Measurements from ENCODE around the gene AGAP1.
"Not testable (repeated sequence)": the region's sequence is repeated elsewhere in the genome, so short reads cannot be mapped to it uniquely, and the experiment has no call there.

The AGAP1 gene

DNA sequence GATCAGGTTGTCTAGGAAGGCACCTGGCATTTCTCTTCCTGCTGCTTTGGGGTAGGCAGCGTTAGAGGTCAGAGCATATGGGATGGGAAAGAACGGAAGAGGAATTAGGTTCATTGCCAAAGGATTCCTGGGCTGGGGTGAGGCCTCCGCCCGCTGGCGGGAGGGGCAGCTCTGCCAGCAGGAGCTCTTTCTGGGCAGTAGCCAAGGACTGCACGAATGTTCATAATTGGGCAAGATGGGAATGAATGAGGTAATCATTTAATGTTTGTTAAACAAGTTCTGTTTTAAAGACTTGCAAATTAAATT lies 253.9 kb downstream of the AGAP1 start:
- peak; percentile 91 for DNase-seq

DNA sequence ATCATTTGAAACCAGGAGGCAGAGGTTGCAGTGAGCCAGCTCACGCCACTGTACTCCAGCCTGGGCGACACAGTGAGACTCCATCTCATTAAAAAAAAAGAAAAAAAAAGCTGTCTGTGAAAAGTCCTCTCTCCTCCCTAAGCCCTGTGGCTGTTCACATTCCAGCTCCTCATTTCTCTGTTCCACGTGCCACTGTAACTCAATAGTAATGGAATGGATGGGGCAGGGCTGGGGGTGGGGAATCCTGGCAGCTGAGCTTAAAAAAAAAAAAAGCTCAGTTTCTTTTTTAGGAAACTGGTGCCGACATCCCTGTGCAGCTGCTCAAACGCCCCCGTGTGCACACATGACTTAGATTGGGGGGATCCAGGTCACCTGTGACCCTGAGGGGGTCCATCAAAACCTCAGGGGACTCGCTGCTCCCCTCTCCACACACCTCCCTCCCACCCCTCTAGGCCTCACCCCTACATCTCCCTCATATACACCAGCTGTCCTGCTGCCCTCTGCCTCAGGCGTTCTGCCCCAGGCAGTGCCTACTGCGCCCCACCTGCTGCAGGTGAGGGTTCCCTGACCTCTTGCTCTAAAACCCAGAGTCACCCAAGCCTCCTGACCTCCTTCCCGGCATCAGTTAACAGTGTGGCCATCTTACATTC lies 255.4 kb downstream of the AGAP1 start:
- no peak for DNase-seq

DNA sequence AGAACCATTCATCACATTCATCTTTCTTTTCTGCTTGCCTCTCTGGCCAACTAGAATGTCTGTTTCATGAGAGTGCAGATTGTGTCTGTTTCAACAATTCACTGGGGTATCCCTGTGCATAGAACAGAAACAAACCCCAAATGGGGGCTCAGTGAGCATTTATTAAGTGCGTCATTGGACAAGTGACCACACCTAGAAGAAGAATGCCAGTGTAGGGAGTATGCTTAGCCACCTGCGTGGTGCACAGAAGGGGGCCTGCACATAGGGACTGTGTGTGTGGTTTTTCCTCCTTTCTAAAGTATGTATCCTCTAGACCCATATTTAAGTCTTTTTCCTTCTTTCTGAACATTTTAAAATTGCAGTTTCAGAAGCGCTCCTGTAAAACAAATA lies 255.9 kb downstream of the AGAP1 start:
- DNase-seq: no peak

DNA sequence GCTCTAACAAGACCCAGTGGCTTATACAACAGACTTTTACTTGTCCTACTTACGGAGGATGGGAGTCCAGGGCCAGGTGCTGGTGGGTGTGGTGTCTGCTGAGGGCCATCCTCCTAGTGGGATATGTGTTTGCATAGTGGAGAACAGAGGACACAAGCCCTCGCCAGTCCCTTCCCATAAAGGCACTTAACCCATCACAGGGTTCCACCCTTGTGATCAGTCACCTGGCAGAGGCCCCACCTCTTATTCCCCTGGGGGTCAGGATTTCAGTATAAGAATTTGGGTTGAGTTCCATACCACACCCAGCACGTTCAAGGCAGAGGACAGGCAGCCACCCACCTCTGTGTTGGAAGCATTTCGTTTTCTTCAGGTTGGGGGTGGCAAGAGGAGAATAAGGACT lies 259.0 kb downstream of the AGAP1 start:
- DNase-seq: no peak

DNA sequence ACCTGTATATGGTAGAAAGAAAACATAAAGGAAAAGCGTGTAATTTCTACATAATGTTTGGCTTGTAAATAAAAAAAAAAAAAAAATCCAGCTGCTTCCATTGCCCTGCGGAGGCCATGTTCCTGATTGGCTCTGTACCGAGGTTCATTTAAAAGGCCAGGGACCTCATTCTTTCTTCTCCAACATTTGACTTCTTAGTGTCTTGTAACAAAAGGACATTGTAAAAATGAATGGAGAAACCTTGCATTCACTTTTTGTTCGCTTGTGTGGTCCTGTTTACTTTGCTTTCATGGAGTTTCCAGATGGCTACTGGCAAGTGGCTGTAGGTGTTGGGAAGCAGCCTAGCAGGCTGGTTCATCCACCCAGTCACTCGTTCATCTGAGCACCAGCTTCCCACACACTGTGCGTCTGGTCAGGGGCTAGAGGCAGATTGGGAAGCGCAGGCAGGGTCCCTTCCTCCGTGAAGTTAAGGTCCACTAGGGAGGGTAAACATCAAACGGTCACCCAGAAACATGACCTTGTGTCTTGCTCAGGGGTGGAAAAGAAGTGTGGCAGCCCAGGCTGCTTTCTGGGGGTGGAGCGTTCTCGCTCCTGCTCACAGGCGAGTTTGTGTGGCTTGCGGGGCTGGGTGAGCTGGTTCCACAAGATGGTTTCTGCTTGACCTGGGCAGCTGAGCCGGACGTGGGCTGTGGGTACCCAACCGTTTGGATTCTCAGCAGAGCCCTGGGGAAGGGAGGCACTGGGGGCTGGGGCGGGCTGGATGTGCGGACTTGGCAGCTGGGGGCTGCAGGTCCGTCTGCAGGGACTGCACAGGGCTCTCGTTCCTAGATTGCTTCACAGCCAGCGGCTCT lies 260.7 kb downstream of the AGAP1 start:
- DNase-seq: no peak

DNA sequence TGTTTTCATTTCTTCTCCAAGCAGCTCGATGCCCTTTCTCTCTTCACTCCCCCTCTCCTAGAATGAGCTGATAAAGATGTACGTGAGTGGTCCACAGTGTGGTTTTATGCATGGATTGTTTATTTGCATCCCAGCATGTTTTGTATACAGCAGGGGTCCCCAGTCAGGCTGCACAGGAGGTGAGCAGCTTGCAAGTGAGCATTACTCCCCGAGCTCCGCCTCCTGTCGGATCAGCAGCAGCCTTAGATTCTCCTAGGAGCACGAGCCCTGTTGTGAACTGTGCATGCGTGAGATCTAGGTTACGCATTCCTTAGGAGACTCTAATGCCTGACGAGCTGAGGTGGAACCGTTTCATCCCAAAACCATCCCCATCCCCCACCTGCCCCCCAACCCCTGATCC lies 262.6 kb downstream of the AGAP1 start:
- DNase-seq: no peak

DNA sequence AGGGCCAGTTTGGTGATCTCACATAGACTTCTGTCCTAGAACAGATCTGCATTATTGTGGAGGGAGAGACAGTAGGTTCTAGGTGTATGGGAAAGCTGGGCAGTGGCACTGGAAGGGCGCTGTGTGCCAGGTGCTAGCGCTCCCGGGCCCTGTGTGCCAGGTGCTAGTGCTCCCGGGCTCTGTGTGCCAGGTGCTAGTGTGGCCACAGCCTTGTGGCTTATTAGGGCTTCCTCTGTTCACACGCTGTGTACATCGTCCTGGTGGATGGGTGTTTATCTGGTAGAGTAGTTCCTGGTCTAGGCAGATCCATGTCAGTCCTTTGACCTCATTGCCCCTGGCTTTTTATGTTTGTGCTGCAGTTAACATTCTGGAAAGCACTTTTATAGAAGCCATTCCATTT lies 263.4 kb downstream of the AGAP1 start:
- DNase-seq: no peak

DNA sequence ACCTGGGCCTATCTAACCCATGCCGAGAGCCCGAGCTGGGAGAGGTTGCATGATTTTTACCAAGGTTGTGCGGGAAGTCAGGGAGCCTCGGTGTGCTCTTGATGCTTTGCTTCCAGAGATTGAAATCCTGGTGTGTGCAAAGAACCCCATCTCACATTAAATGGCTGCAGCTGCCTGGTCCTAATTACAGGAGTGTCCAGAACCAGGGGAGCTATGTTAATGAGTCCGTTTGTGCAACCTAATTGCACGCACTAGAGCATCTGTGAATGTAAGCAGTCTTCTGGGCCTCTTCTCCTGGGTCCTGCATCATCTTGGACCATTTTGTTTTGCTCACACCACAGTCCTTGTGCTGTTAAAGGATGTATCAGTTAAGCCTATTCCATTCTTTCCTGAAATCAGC lies 263.8 kb downstream of the AGAP1 start:
- DNase-seq: no peak

DNA sequence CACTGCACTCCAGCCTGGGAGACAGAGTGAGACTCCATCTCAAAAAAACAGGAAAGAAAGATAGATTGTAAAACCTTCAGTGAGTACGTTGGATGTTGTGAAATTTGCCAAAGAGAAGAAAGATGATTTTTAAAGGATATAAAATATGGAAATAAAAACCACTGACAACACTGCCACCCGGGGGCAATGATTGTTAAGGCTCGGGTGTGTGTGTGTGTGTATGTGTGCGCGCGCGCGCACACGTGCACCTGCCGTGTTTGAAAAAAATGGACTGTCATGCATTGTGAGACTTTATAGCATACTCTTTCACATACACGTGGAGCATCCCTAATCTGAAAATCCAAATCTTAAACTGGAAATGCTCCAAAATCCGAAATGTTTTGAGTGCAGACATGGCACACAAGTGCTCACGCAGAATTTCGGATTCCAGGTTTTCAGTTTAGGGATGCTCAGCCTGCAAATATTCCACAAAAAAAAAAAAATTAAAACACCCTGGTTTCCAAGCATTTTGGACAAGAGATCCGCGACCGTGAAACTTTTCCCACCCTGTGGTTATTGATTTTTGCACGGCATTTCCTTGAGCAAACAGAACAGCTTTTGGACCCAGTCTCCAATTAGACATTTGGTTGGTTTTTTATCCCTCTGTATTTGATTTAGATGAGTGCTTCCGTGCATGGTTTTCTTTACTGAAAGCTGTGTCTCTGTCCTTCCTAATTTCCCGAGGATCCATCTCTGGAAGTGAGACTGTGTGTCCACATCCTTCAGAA lies 269.2 kb downstream of the AGAP1 start:
- no peak for DNase-seq

DNA sequence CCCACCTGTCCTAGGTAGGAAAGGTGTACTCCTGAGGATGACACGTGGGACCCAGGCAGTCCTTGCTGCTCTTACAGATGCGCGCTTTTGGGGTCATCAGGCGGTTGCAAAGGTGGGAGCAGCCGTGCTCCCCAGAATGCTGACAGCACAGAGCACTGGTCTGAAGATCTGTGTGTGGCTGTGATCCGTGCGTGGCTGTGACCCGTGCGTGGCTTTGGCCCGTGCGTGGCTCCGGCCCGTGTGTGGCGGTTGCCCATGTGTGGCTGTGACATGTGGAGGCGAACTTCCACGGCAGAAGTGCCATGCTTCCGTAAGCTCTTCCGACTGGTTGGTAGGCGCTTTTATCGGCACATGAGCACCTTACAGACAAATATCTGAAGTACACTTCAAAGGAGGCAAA lies 270.0 kb downstream of the AGAP1 start:
- DNase-seq: no peak

DNA sequence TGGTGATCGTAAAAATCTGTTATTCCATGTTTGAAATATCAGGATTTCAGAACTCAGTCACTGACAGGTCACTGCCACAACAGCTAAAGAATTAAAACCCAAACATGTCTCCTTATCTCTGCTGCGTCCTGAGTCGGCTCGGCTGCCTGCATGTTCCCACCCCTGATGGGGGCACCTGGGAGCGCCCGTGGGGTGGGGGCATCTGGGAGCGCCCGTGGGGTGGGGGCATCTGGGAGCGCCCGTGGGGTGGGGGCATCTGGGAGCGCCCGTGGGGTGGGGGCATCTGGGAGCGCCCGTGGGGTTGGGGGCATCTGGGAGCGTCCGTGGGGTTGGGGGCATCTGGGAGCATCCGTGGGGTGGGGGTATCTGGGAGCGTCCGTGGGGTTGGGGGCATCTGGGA lies 270.6 kb downstream of the AGAP1 start:
- DNase-seq: not testable (repeated sequence)

DNA sequence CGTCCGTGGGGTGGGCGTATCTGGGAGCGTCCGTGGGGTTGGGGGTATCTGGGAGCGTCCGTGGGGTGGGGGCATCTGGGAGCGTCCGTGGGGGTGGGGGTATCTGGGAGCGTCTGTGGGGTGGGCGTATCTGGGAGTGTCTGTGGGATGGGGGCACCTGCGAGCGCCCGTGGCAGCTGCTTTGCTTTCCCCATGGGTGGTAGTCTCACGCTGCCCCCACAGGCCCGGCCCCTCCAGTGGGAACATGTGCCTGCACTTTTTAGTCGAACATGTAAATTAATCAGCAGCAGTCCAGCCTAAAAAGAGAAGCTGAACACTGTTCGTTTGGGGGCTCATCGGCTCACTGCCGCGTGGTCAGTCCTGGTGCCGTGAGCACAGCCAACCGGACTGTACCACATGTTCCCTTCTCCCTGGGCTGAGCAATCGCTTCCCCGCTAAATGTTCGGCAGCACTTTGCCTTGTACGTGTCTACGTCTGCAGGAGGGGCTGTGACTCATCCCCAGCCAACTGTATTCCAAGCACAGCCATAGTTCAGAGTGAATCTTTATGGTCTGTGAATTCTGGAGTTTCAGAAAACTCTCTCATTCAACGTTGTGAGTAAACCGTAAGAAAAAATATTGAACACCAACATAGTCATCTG lies 271.5 kb downstream of the AGAP1 start:
- DNase-seq: no peak

DNA sequence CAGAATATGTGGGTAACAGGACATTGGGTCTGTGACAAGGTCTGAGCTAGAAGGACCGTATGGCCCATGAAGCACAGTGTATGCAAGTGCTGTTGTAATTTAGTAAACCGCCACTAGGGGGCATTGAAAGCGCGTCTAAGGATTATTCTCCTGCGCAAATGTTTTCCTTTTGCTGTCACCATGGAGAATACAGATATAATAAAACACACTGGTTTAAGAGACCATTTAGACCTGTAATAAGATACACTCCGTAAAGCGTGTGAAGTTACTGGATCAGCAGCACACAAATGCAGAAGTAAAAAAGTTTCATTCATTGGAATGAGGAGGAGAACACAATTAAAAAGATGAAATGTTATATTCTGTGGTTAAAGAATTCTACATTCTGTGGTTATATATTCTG lies 272.4 kb downstream of the AGAP1 start:
- DNase-seq: peak; percentile 90

DNA sequence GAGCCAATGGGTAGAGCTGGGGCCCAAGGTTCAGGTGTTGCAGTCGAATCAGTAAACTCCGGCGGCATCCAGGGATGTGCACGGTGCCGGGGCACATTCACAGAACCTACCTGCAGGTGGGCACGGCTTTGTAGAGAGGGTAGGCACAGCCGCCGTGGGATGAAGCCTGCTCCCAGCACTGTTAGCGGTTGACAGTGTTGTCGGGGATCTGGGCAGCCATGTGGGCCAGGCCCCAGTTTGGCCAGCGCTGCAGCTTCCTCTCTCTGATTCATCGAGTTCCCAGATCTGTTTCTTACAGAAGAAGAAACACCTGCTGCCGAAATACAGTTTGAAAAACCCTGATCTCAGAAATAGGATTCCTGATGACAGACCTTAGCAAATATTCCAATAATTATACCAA lies 274.8 kb downstream of the AGAP1 start:
- DNase-seq: no peak

DNA sequence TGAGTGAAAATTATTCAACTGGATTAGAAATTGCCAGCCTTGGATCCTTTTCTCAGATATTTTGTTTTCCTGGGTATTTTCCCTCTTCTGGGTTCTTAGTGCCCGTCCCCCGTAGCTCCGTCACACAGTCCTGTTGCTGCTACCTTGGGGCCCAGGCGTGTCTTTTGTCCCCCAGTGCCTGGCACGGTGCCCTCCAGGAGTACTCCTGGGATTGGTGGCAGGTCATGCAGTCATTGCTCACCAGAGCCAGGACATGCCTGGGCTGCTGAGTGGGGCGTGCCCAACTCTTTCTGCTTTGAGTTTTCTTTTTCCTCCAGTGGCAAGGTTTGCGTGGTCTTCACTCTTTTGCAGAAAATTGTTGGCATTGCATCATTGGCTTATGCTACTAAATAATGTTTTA lies 275.2 kb downstream of the AGAP1 start:
- DNase-seq: no peak

DNA sequence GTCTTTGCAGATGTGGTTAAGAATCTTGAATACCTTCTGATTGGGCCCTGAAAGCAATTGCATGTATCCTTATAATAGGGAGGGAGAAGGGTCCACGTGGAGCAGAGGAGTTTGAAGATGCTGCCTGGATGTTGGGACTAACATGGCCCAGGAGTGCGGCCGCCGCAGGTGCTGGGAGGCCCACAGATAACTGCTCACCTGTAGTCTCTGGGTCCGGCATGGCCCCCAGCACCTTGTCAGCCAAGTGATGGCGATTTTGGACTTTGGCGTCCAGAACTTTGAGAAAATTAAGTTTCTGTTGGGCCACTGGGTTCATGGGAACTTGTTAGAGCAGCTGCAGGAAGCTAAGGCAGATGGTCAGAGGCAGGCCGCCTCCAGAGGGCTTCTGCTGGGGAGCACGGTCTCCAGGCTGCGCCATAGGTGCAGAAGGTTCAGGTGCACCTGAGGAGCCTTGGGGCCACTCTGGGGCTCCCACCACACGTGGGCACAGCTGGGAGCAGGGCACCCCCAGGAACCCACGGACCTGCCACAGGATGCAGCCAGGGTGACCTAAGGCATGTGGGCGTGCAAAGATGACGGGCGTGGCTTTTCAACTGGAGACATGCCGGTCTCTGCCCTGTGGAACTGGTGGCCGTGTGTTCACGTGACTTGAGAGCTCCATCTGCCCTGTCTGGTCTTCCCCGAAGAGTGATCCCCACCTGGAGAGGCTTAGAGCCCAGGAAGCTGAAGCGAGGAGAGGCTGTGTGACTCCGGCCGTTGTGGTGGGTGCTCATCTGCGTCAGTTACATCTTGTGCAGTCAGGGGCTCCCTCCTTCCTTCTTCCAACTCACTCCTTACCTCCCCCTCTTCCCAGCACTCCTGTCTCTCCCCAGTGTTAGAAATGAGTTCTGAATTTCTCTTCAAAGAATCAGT lies 277.3 kb downstream of the AGAP1 start:
- DNase-seq: no peak

DNA sequence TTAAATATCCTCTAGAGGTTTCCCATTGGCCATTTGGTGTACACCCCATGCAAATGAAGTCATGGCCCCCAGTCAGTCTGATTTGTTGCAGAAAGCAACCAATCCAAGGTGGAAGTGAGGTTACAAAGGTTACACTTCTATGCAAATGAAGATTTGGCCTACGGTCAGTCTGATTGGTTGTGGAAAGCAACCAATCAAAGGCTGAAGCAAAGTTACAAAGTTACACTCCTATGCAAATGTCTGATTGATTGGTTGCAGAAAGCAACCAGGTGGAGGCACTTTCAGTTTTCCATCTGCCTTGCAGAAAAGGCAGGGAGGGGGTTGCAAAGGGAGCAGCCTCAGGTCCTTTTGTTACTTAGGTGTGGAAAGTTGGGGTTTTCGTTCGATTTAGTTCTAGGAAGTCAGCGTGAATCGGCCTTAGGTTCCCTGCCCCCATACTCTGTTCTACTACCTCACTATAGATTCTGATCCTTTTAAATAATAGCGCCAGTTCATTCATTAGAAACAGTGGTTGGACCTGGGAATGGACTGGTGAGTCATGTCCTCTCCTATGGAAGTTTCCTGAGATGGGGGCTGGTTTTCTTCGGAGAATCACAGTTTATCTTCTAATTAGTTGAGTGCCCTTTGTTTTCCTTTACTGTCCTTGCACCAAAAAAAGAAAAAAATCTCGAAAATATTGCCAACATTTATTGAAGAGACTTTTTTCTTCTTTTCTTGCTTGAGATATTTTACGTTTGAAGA lies 279.5 kb downstream of the AGAP1 start:
- no peak for DNase-seq

DNA sequence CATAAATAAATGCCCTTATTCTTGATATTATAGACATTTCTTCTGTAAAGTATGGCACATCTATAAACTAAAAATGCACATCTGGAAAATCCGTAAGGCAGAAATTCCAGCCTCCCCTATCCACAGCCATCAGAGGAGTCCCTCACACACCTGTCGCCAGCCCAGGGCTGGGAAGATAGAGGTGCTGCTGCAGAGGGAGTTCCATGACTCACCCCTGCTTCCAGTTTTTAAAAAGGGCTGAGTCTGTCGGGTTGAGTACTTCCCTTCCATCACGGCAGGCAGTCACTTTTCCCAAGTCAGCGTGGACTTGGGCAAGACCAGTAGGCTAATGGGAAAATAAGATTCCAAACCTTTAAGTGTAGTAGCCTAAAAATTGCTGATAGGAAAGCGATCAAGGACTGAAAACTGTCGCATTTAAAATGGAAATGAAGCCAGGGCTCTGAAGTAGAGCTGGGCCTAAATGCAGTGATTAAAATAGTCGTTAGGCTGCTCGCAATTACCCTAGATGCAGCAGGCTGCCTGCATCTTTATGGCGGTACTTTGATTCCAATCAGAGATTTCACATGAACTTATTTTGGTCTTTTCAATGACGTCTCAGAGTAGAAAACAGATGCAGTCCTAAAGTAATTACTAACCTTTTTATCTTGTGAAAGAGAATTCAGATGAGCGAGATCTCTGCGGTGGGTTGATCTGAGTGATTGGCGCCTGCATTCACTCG lies 280.5 kb downstream of the AGAP1 start:
- DNase-seq: no peak

DNA sequence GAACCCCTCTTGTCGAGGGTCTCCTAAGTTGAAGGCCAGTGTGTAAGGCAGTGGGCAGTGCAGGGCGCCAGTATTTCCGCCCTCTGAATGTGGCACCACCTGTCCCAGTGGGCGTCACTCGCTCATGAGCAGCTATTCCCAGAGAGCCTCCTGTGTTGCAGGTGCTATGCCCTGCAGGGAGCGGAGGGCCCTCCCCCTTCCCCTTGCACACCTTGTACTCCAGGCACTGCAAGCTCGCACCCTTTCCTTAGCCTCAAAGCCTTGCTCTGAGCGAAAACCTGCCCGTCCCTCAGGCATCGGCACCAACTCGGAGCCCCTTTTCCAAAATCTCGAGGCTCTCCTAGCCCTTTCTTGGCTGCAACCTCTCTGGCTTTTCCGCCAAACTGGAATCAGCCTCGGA lies 282.7 kb downstream of the AGAP1 start:
- no peak for DNase-seq

DNA sequence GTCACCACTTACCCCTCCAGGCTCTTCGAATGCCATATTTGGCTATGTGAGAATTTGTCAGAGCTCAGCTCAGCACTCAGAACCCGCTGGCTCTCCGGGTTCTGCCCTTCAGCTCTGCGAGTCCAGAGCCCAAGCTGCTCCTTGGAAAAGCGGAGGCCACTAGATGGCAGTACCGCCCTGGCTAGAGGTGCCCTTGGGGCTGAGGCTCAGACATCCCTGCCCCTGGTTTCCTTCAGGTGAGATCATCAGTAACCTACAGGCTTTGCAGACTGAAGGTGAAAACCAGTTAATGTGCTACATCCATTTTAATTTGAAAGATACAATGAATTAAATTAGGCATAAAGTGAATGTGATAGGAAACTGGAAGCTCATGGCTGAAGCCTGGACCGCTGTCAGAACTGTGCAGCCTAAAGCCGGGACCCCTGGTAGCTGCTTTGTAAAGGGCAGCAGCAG lies 285.6 kb downstream of the AGAP1 start:
- DNase-seq: peak; percentile 62

DNA sequence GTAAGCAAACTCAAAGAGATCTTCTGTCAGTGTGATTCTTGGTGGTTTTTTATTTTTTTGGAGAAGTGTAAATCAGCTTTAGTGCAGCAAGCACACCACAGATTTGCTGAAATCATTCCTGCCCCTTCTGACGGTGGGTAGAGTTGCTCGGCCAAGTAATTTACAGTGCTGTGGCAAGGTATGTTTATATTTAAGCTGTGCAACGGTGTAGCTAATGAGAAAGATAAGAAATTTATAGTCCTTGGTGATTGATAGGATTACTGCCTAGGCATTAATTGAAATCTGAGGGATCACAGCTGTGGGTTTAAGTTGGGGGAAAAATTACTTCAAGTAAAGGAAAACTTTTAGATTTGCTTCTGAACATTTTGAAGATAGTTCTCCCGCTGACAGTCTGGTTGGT lies 286.6 kb downstream of the AGAP1 start:
- no peak for DNase-seq
